ENCODE measurements around the gene HELQ. TPM values are rescaled to one million over a fixed set of nuclear protein-coding genes. Genes with fewer than 3 reads are reported as not detected.

The HELQ gene
- total and polyA plus RNA-seq, 10 of the 15 experiments (the other 5 are each of a cell fraction or from before 2014, with no cell fraction given), result 4.5 to 13.3 (median 10.6) TPM

DNA sequence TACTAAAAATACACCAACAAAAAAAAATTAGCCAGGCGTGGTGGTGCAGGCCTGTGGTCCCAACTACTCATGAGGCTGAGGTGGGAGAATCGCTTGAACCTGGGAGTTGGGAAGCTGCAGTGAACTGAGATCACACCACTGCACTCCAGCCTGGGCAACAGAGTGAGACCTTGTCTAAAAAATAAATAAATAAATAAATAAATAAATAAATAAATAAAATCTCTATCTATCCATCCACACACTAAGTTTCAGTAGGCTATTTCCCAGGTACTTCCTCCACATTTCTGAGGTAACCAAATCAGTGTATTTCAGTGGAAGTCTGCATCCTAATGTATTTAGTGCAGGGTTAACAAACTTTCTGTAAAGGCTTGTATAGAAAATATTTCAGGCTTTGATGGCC is 18.3 kb upstream of the HELQ start:
- WGBS (ENCODE audit: insufficient coverage, insufficient replicate concordance, low lambda C conversion rate, missing lambda C conversion rate), result 86% methylated on average over 2 of the region's 2 CpGs
- no TSS peak for BruUV-seq (replicated peaks)
- no peaks in the 10 kb centered on the region for H4K20me1 ChIP-seq (ENCODE audit: control insufficient read depth, insufficient read depth)
- CTCF ChIA-PET, result interaction anchor here (1.0 to 1.3 kb wide), 2 partner anchors 35 to 84 kb away, joined by 3 to 4 read pairs; no protein-coding TSS in a partner anchor
- no peaks in the 10 kb centered on the region for H3K27me3 ChIP-seq (replicated peaks in 1 of 2; ENCODE audit: control insufficient read depth in 2 of 2, insufficient read depth in 2 of 2, low read length in 1 of 2)
- no peaks in the 10 kb centered on the region; a peak in 1 of 4 replicates for H3K36me3 ChIP-seq (ENCODE audit: control insufficient read depth in 2 of 2, insufficient read depth in 2 of 2, low read length in 1 of 2)
- RAD21 ChIA-PET (ENCODE audit: unreplicated experiment), result no interaction called here
- SMC1A ChIA-PET (ENCODE audit: uncharacterized antibody, unreplicated experiment), result no interaction called here
- POLR2A ChIA-PET, result interaction anchor here (0.5 to 1.0 kb wide), 2 partner anchors 8 to 15 kb away, joined by 3 to 4 read pairs; no protein-coding TSS in a partner anchor
- H3K4me3 ChIP-seq, result no peak overlapping the region
- no peak overlapping the region for H3K27ac ChIP-seq (ENCODE audit: control insufficient read depth, insufficient read depth)
- in situ Hi-C loops (cut with MboI), result no loop called here
- H3K4me1 ChIP-seq (ENCODE audit: control insufficient read depth, insufficient read depth, low read length), result no peaks in the 10 kb centered on the region
- H3K79me2 ChIP-seq (ENCODE audit: control insufficient read depth, insufficient read depth, low read length), result no peaks in the 10 kb centered on the region
- TF ChIP-seq MTA2 (IDR thresholded peaks at IDR 0.05; ENCODE audit: low read depth) (no peak), HDAC6 (IDR thresholded peaks at IDR 0.05; ENCODE audit: unreplicated experiment) (no peak), POLR2AphosphoS5 (IDR thresholded peaks at IDR 0.05; ENCODE audit: low read length) (no peak), ZBTB11 (CRISPR knock-in tag; IDR thresholded peaks at IDR 0.05) (no peak), ATF3 (IDR thresholded peaks at IDR 0.05; ENCODE audit: borderline replicate concordance, extremely low read depth, low read depth, low read length) (no peak), ZNF217 (IDR thresholded peaks at IDR 0.05) (no peak), SIX5 (IDR thresholded peaks at IDR 0.05; ENCODE audit: low read depth, low read length, severe bottlenecking) (no peak), IRF4 (IDR thresholded peaks at IDR 0.05; ENCODE audit: low read depth, low read length) (no peak)
- ATAC-seq (no peak), FAIRE-seq (no peak), DNase-seq (ENCODE audit: low read depth, low spot score) (no peak)
- no peaks in the 10 kb centered on the region for H3K9me3 ChIP-seq (replicated peaks; ENCODE audit: control insufficient read depth, insufficient read depth, low read length)
- no peak overlapping the region for H2AFZ ChIP-seq (ENCODE audit: control insufficient read depth, low read depth, low read length)
- intact Hi-C loops (cut with micrococcal nuclease; ENCODE audit: unreplicated experiment), result no loop called here
- H3K4me2 ChIP-seq (ENCODE audit: control insufficient read depth, insufficient read depth), result no peak overlapping the region
- no peak overlapping the region for H3K9ac ChIP-seq (ENCODE audit: control insufficient read depth, insufficient read depth, low read length)
